GM23338 (cell line): ENCODE measurements around the gene NTRK1. TPM values are rescaled to one million over a fixed set of nuclear protein-coding genes. Genes with fewer than 3 reads are reported as not detected.

Source experiments
- ATAC-seq: fragments of 200-7000 bp; cut with Tn5 transposase; 3 replicates; pipeline ENCODE4 v1.9.1; 2020
- DNase-seq: peaks from one replicate; pipeline ENCODE4 v3.0.0-alpha.2; 2015; ENCODE audit warnings: low spot score
- H2AFZ ChIP-seq: fragments of 200-600 bp; sonication (generic); 2 replicates; pipeline ENCODE4 v1.8.0; 2016; ENCODE audit warnings: antibody characterized with exemption, mild to moderate bottlenecking, moderate library complexity
- H3F3A ChIP-seq: fragments of 200-600 bp; sonication (generic); replicated peaks from 2 replicates; pipeline ENCODE4 v1.8.0; 2017; ENCODE audit warnings: antibody characterized with exemption, mixed run types, low read depth
- H3K27ac ChIP-seq: fragments of 200-600 bp; sonication (generic); 2 replicates; pipeline ENCODE4 v1.6.1; 2016; ENCODE audit warnings: low read depth
- H3K27me3 ChIP-seq: fragments of 200-600 bp; sonication (generic); 2 replicates; pipeline ENCODE4 v1.8.0; 2016; ENCODE audit warnings: mild to moderate bottlenecking, mixed run types, moderate library complexity; ENCODE audit not compliant: insufficient read depth
- H3K36me3 ChIP-seq: fragments of 200-600 bp; sonication (generic); 2 replicates; pipeline ENCODE4 v1.8.0; 2016; ENCODE audit warnings: mild to moderate bottlenecking; ENCODE audit not compliant: insufficient read depth
- H3K4me1 ChIP-seq: fragments of 200-600 bp; sonication (generic); 2 replicates; pipeline ENCODE4 v1.8.0; 2016; ENCODE audit warnings: mild to moderate bottlenecking, moderate library complexity; ENCODE audit not compliant: insufficient read depth
- H3K4me2 ChIP-seq: fragments of 200-600 bp; sonication (generic); 2 replicates; pipeline ENCODE4 v1.7.1; 2017; ENCODE audit warnings: mixed run types
- H3K4me3 ChIP-seq: fragments of 200-600 bp; sonication (generic); 2 replicates; pipeline ENCODE4 v1.6.1; 2016; ENCODE audit warnings: mixed run types
- H3K79me2 ChIP-seq: fragments of 200-600 bp; sonication (generic); replicated peaks from 2 replicates; pipeline ENCODE4 v1.8.0; 2017; ENCODE audit warnings: mild to moderate bottlenecking; ENCODE audit not compliant: insufficient read depth
- H3K9me2 ChIP-seq: fragments of 200-600 bp; sonication (generic); 2 replicates; pipeline ENCODE4 v1.8.0; 2017; ENCODE audit not compliant: insufficient read depth
- H4K20me1 ChIP-seq: fragments of 200-600 bp; sonication (generic); replicated peaks from 2 replicates; pipeline ENCODE4 v1.8.0; 2017; ENCODE audit warnings: mild to moderate bottlenecking; ENCODE audit not compliant: insufficient read depth
- H3K27ac Mint-ChIP-seq: 2 replicates; pipeline ENCODE4 v1.8.0; 2020; ENCODE audit warnings: inconsistent platforms, mild to moderate bottlenecking, moderate library complexity, mixed read lengths
- H3K27me3 Mint-ChIP-seq: 3 replicates; pipeline ENCODE4 v1.8.0; 2022; ENCODE audit warnings: low read depth, mild to moderate bottlenecking, moderate library complexity, mixed read lengths, inconsistent platforms; ENCODE audit not compliant: insufficient read depth, poor library complexity
- H3K36me3 Mint-ChIP-seq: 3 replicates; pipeline ENCODE4 v1.8.0; 2021; ENCODE audit warnings: low read depth, mild to moderate bottlenecking, inconsistent platforms, moderate library complexity, mixed read lengths
- H3K4me1 Mint-ChIP-seq: 3 replicates; pipeline ENCODE4 v1.8.0; 2020; ENCODE audit warnings: mild to moderate bottlenecking, inconsistent platforms, mixed read lengths
- H3K4me3 Mint-ChIP-seq: 3 replicates; pipeline ENCODE4 v1.8.0; 2021; ENCODE audit warnings: moderate library complexity, mild to moderate bottlenecking, inconsistent platforms, mixed read lengths
- H3K9me3 Mint-ChIP-seq: 3 replicates; pipeline ENCODE4 v1.8.0; 2020; ENCODE audit warnings: moderate library complexity, mild to moderate bottlenecking, inconsistent platforms, mixed read lengths
- CREB1 ChIP-seq: fragments of 250-450 bp; sonication (Bioruptor Pico); IDR thresholded peaks from 2 replicates; pipeline ENCODE4 v1.5.0; 2020; ENCODE audit warnings: low read depth, mild to moderate bottlenecking, moderate library complexity
- EZH2 ChIP-seq: fragments of 200-600 bp; sonication (generic); IDR thresholded peaks from one replicate; pipeline ENCODE4 v1.8.0; 2017; ENCODE audit warnings: antibody characterized with exemption, mild to moderate bottlenecking, low read depth; ENCODE audit not compliant: unreplicated experiment
- EZH2phosphoT487 ChIP-seq: fragments of 200-600 bp; sonication (generic); IDR thresholded peaks from one replicate; pipeline ENCODE4 v1.8.1; 2018; ENCODE audit warnings: antibody characterized with exemption; ENCODE audit not compliant: unreplicated experiment
- JUNB ChIP-seq: IDR thresholded peaks from one replicate; pipeline ENCODE4 v1.6.1; 2016; ENCODE audit warnings: antibody characterized with exemption; ENCODE audit not compliant: unreplicated experiment
- polyA plus RNA-seq: library from polyadenylated mRNA; unstranded; fragments of >200 nt; fragmentation: Nextera tagmentation; extraction: Ambion mirVana; gene quantifications from 2 replicates; pipeline ENCODE4 v1.2.1, GENCODE V29; 2016
- total RNA-seq: library from RNA; depleted of rRNA; stranded (reverse); fragments of >200 nt; shearing (Covaris generic); gene quantifications from 2 replicates; pipeline ENCODE4 v1.2.3, GENCODE V29; 2014
- TF ChIP-seq, protein P1 (sequence below), 2 experiments: fragments of 200-600 bp in 1 of 2; sonication (generic) in 1 of 2; conservative IDR thresholded peaks; 2 replicates each; pipeline versions ENCODE4 v1.5.1 to v1.6.1; 2016 to 2017; ENCODE audit warnings: antibody characterized with exemption in 2 of 2, low read depth in 2 of 2, mild to moderate bottlenecking in 2 of 2, moderate library complexity in 1 of 2
- TF ChIP-seq, protein P2 (sequence below): IDR thresholded peaks from one replicate; pipeline ENCODE4 v1.6.1; 2018; ENCODE audit warnings: antibody characterized with exemption; ENCODE audit not compliant: unreplicated experiment

Gene NTRK1
- total and polyA plus RNA-seq, 2 experiments from 2014 or later, result 0.42 to 0.45 TPM

DNA sequence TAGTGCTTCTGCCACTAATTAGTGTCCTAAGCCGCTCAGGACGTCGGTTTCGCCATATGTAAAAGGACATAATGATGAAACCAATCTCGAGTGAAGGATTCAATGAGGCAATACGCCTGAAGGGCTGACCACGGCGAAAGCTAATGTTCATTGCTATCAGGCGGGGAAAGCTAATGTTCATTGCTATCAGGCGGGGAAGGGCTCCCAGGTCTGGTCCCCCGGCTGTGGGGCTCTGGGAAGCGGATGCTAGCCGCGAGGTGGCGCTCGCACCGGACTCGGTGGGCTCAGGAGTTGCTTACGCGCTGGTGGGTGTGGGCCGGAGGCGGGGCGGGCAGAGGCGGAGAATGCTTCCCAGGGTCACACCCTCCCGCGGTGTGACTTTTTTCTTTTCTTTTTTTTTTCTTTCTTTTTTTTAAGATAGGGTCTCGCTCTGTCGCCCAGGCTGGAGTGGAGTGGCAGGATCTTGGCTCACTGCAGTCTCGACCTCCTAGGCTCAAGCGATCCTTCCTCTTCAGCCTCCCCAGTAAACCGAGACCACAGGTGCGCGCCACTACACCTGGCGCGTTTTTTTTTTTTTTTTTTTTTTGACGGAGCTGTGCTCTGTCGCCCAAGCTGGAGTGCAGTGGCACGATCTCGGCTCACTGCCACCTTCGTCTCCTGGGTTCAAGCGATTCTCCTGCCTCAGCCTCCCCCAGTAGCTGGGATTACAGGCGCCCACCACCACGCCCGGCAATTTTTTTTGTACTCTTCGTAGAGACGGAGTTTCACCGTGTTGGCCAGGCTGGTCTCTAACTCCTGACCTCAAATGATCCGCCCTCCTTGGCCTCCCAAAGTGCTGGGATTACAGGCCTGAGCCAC, 31.8 kb downstream of the NTRK1 start:
- H3K27me3 Mint-ChIP-seq, result peaks cover 51% of the 10 kb centered on the region
- Histone ChIP-seq H3K79me2 (no peaks in the 10 kb centered on the region), H3K4me1 (peaks cover 5% of the 10 kb centered on the region; the same call in 1 of the 2 replicates), H3K27me3 (peaks cover 68% of the 10 kb centered on the region), H4K20me1 (no peaks in the 10 kb centered on the region; the same call in 1 of the 2 replicates), H2AFZ (peak overlapping the region; percentile 70; the same call in 1 of the 2 replicates), H3K4me2 (peak overlapping the region; percentile 80), H3K9me2 (no peaks in the 10 kb centered on the region), H3K27ac (no peak overlapping the region), H3K36me3 (no peaks in the 10 kb centered on the region), H3F3A (no peaks in the 10 kb centered on the region), H3K4me3 (peak overlapping the region; percentile 64)
- no peaks in the 10 kb centered on the region for H3K9me3 Mint-ChIP-seq
- H3K36me3 Mint-ChIP-seq, result no peaks in the 10 kb centered on the region; the same call in 2 of the 3 replicates
- peak; percentile 83 for ATAC-seq
- no peak overlapping the region for H3K27ac Mint-ChIP-seq
- peak; percentile 95 for DNase-seq
- no peak for TF ChIP-seq JUNB
- TF ChIP-seq, protein P1, sequence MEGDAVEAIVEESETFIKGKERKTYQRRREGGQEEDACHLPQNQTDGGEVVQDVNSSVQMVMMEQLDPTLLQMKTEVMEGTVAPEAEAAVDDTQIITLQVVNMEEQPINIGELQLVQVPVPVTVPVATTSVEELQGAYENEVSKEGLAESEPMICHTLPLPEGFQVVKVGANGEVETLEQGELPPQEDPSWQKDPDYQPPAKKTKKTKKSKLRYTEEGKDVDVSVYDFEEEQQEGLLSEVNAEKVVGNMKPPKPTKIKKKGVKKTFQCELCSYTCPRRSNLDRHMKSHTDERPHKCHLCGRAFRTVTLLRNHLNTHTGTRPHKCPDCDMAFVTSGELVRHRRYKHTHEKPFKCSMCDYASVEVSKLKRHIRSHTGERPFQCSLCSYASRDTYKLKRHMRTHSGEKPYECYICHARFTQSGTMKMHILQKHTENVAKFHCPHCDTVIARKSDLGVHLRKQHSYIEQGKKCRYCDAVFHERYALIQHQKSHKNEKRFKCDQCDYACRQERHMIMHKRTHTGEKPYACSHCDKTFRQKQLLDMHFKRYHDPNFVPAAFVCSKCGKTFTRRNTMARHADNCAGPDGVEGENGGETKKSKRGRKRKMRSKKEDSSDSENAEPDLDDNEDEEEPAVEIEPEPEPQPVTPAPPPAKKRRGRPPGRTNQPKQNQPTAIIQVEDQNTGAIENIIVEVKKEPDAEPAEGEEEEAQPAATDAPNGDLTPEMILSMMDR (conservative IDR thresholded peaks at IDR 0.05; ENCODE audit: low read depth in 2 of 2), result peak; percentile 81 to 91
- TF ChIP-seq CREB1, result peak; percentile 79
- TF ChIP-seq, protein P2, sequence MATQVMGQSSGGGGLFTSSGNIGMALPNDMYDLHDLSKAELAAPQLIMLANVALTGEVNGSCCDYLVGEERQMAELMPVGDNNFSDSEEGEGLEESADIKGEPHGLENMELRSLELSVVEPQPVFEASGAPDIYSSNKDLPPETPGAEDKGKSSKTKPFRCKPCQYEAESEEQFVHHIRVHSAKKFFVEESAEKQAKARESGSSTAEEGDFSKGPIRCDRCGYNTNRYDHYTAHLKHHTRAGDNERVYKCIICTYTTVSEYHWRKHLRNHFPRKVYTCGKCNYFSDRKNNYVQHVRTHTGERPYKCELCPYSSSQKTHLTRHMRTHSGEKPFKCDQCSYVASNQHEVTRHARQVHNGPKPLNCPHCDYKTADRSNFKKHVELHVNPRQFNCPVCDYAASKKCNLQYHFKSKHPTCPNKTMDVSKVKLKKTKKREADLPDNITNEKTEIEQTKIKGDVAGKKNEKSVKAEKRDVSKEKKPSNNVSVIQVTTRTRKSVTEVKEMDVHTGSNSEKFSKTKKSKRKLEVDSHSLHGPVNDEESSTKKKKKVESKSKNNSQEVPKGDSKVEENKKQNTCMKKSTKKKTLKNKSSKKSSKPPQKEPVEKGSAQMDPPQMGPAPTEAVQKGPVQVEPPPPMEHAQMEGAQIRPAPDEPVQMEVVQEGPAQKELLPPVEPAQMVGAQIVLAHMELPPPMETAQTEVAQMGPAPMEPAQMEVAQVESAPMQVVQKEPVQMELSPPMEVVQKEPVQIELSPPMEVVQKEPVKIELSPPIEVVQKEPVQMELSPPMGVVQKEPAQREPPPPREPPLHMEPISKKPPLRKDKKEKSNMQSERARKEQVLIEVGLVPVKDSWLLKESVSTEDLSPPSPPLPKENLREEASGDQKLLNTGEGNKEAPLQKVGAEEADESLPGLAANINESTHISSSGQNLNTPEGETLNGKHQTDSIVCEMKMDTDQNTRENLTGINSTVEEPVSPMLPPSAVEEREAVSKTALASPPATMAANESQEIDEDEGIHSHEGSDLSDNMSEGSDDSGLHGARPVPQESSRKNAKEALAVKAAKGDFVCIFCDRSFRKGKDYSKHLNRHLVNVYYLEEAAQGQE, result no peak
- no peak for TF ChIP-seq EZH2phosphoT487
- TF ChIP-seq EZH2, result peak; percentile 21
- H3K4me3 Mint-ChIP-seq, result peak overlapping the region; percentile 64
- peaks cover 28% of the 10 kb centered on the region for H3K4me1 Mint-ChIP-seq
